Regular cardiac myocyte (primary cell): ENCODE results near the gene CCN2. TPM values are rescaled to one million over a fixed set of nuclear protein-coding genes. Genes with fewer than 3 reads are reported as not detected.

Source experiments
- total RNA-seq: library from RNA; depleted of rRNA; stranded (reverse); fragments of >200 nt; gene quantifications from 2 replicates; pipeline ENCODE4 v1.2.3, GENCODE V29; 2014

CCN2 gene, protein sequence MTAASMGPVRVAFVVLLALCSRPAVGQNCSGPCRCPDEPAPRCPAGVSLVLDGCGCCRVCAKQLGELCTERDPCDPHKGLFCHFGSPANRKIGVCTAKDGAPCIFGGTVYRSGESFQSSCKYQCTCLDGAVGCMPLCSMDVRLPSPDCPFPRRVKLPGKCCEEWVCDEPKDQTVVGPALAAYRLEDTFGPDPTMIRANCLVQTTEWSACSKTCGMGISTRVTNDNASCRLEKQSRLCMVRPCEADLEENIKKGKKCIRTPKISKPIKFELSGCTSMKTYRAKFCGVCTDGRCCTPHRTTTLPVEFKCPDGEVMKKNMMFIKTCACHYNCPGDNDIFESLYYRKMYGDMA
- 233 and 323 TPM in 2 replicates for total RNA-seq

DNA sequence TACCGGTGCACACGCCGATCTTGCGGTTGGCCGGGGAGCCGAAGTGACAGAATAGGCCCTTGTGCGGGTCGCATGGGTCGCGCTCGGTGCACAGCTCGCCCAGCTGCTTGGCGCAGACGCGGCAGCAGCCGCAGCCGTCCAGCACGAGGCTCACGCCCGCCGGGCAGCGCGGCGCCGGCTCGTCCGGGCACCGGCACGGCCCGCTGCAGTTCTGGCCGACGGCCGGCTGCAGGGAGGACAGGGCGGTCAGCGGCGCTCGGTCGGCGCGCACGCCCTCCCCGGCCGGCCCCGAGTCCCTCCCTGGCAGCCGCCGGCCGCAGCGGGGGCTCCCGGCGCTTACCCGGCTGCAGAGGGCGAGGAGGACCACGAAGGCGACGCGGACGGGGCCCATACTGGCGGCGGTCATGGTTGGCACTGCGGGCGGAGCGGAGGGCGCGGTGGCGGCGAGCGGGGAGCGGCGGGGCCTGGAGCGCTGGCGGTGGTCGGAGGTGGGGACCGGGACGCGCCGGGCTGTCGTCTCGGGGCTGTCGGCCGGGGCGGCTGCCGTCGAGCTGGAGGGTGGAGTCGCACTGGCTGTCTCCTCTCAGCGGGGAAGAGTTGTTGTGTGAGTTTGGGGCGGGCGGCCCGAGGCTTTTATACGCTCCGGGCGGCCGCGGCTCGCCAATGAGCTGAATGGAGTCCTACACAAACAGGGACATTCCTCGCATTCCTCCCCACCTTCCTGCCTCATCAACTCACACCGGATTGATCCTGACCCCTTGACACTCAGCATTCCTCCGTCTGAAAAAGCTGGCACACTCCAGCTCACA, at the start of gene CCN2:
Gene CCN2, minus strand, starts transcription at position 606 of the 809 bp plus-strand sequence. Its CDS starts 200 bp downstream, at position 406.

Other genes starting within 250 kb of the CCN2 start
- gene OR2A4, start 250.0 kb downstream of the CCN2 start, total RNA-seq: not detected in 2 replicates
- not detected in 2 replicates for gene CTAGE9, start 240.4 kb downstream of the CCN2 start, total RNA-seq
- 11.7 and 26.8 TPM in 2 replicates for gene ENPP1, start 143.4 kb downstream of the CCN2 start, total RNA-seq